ENCODE data around the gene CBR1. TPM values are rescaled to one million over a fixed set of nuclear protein-coding genes. Genes with fewer than 3 reads are reported as not detected.

Gene CBR1
- total and polyA plus RNA-seq, 9 of the 15 experiments (the other 6 are each of a cell fraction or from before 2014, with no cell fraction given): 2.5 to 33.8 (median 15.1) TPM

- FAIRE-seq (peak; percentile 97), DNase-seq (ENCODE audit: extremely low read depth in 1 of 4, low spot score in 3 of 4) (peak; percentile 83 to 88 (median 86)), ATAC-seq (peak; percentile 95)
- Histone ChIP-seq H3K36me3 (ENCODE audit: control insufficient read depth, insufficient read depth, low read length) (no peaks in the 10 kb centered on the region), H3K4me2 (ENCODE audit: insufficient read depth, low read length) (no peak overlapping the region), H3K4me3 (no peak overlapping the region), H3K4me1 (replicated peaks in 1 of 2; ENCODE audit: control insufficient read depth in 2 of 2, insufficient read depth in 2 of 2, low read length in 2 of 2) (peaks cover 9 to 12% of the 10 kb centered on the region in 2 experiments; a peak in 3 of 5 replicates), H2AFZ (ENCODE audit: low read depth, low read length) (no peak overlapping the region), H3K79me2 (ENCODE audit: control insufficient read depth, insufficient read depth, low read length) (no peaks in the 10 kb centered on the region), H3K9me1 (ENCODE audit: control insufficient read depth, insufficient read depth, low read length) (no peaks in the 10 kb centered on the region), H3K27ac (ENCODE audit: extremely low read depth, low read depth, low read length) (no peak overlapping the region), H3K9ac (ENCODE audit: insufficient read depth in 1 of 2, low read depth in 2 of 2, low read length in 2 of 2) (no peak overlapping the region), H3K27me3 (ENCODE audit: control insufficient read depth in 2 of 2, insufficient read depth in 2 of 2, low read length in 2 of 2) (peaks cover 14 to 21% of the 10 kb centered on the region in 2 experiments; a peak in 4 of 5 replicates), H3K9me3 (replicated peaks; ENCODE audit: control insufficient read depth, insufficient read depth, low read depth, low read length) (no peaks in the 10 kb centered on the region), H4K20me1 (replicated peaks; ENCODE audit: control insufficient read depth, insufficient read depth, low read length) (no peaks in the 10 kb centered on the region)
- in situ Hi-C loops (cut with MboI) (loop anchor here (5.0 kb wide), 1 partner anchor 79 kb away; no protein-coding TSS in a partner anchor), intact Hi-C loops (cut with micrococcal nuclease) (loop anchor here (1.0 to 10.0 kb wide), 5 partner anchors 84 to 1336 kb away; no protein-coding TSS in a partner anchor)
- 11% methylated on average over 25 of the region's 25 CpGs for WGBS (ENCODE audit: insufficient coverage, low coverage, missing lambda C conversion rate)
- CTCF ChIA-PET (ENCODE audit: low intra/inter-chr PET ratio): interaction anchor here (0.6 to 1.9 kb wide), 3 partner anchors 1227 to 1335 kb away, joined by 3 to 14 read pairs (median 6); no protein-coding TSS in a partner anchor
- POLR2A ChIA-PET: interaction anchor here (0.6 to 1.5 kb wide), 7 partner anchors 8 to 1335 kb away, joined by 3 to 6 read pairs (median 3); no protein-coding TSS in a partner anchor
- BruUV-seq (replicated peaks): no TSS peak
- TF ChIP-seq CREBBP (IDR thresholded peaks at IDR 0.05; ENCODE audit: low read depth, low read length) (no peak), PYGO2 (tag; IDR thresholded peaks at IDR 0.05) (no peak), JUNB (CRISPR knock-in tag; conservative IDR thresholded peaks at IDR 0.05) (no peak), RB1 (IDR thresholded peaks at IDR 0.05; ENCODE audit: low read depth) (peak; percentile 62; the same call in 1 of the 2 replicates), ARHGAP35 (IDR thresholded peaks at IDR 0.05; ENCODE audit: partially characterized antibody) (no peak), ZNF695 (CRISPR knock-in tag; IDR thresholded peaks at IDR 0.05) (no peak), DDX20 (tag; IDR thresholded peaks at IDR 0.05; ENCODE audit: low read depth) (no peak), SRSF7 (optimal IDR thresholded peaks at IDR 0.05; ENCODE audit: low read depth, low read length) (no peak), MAFK (IDR thresholded peaks at IDR 0.05; ENCODE audit: low read length) (no peak), SIX5 (IDR thresholded peaks at IDR 0.05; ENCODE audit: borderline replicate concordance in 1 of 2, insufficient read depth in 1 of 2, low read depth in 1 of 2, low read length in 2 of 2) (no peak), ZNF280A (IDR thresholded peaks at IDR 0.05; ENCODE audit: low read depth, partially characterized antibody) (no peak), PTBP1 (IDR thresholded peaks at IDR 0.05; ENCODE audit: low read depth, low read length) (no peak), OTX1 (CRISPR knock-in tag; IDR thresholded peaks at IDR 0.05) (no peak), CTCFL (IDR thresholded peaks at IDR 0.05; ENCODE audit: borderline replicate concordance, insufficient read depth, low read depth, low read length, poor library complexity, severe bottlenecking) (peak; percentile 6), CREM (IDR thresholded peaks at IDR 0.05; ENCODE audit: low read depth) (0 out of 2 replicates have a peak, but pooled peaks have one; percentile 18), MCM3 (IDR thresholded peaks at IDR 0.05) (no peak)
Observed at GRCh38 chr21:36028127-36029069, 41.4 kb upstream of the CBR1 start.

All from K562 (cell line).